Muscle layer of colon (tissue), 2 donors: ENCODE data around the gene HOXA1.

Source experiments
- H3K27ac ChIP-seq: one replicate; pipeline ENCODE4 v1.7.0; 2013; ENCODE audit warnings: low read depth, mild to moderate bottlenecking, low read length, moderate library complexity
- H3K27me3 ChIP-seq, 2 donors: one replicate each; pipeline ENCODE4 v1.7.0; 2013; ENCODE audit warnings: low read length in 2 of 2, mild to moderate bottlenecking in 2 of 2; ENCODE audit not compliant: insufficient read depth in 2 of 2, control insufficient read depth in 1 of 2
- H3K36me3 ChIP-seq: one replicate; pipeline ENCODE4 v1.7.0; 2013; ENCODE audit warnings: mild to moderate bottlenecking, low read length; ENCODE audit not compliant: insufficient read depth
- H3K4me1 ChIP-seq: one replicate; pipeline ENCODE4 v1.7.0; 2013; ENCODE audit warnings: mild to moderate bottlenecking, low read length; ENCODE audit not compliant: insufficient read depth
- H3K4me3 ChIP-seq, 2 donors: one replicate each; pipeline ENCODE4 v1.7.0; 2013; ENCODE audit warnings: low read length in 2 of 2, low read depth in 1 of 2, mild to moderate bottlenecking in 1 of 2, moderate library complexity in 1 of 2
- H3K9ac ChIP-seq: one replicate; pipeline ENCODE4 v1.7.0; 2013; ENCODE audit warnings: low read length
- H3K9me3 ChIP-seq: one replicate; pipeline ENCODE4 v1.7.0; 2013; ENCODE audit warnings: mild to moderate bottlenecking, low read length
- donor health status: abdominal sarcoma.
- donor health status: Adenocarcinoma of cecum.

The HOXA1 gene

DNA sequence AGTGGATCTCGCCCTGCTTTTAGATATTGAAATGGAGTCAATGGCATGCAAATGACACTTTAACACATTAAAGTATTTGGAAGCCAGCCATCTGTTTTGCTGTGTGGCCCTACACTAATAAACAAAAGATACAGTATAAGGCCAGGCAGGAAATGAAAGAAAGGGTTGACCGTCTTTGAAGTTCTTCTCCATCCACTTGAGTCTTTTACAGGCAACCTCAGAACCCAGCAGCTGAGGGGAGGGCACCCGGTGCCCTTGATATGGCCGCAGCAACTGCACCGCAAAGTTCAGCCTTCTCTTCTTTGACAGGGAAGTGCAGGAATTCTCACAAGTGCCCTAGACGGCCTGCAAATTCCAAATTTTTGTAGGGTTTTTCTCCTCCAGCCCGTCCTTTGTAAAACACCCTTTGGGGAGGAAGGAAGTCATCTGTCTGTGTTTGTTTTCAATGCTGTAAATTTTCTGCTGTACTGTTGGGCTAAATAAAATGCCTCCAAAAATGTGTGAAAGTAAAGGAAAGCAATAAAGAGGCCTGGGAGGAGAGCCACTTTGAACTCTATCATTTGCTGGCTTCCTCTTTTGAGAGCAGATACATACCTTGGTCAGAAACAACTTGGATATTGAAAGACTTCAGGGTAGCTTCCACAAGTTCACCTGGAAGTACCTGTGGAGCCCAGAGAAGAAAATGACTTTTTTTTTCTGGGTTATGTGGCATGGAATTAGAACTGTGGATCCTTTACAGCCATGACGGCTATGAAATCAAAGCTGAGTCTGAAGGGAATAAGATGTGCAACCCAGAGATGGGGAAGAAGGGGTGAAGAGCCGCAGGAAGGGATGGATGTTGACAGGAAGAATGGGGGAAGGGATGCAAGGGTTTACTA is 3.6 kb downstream of the HOXA1 start:
- Histone ChIP-seq H3K9me3 (no peaks in the 10 kb centered on the region), H3K4me1 (peaks cover 3% of the 10 kb centered on the region), H3K27ac (no peak overlapping the region), H3K27me3 (peaks cover 8 to 12% of the 10 kb centered on the region in 2 donors), H3K4me3 (no peak overlapping the region), H3K9ac (no peak overlapping the region), H3K36me3 (no peaks in the 10 kb centered on the region)

DNA sequence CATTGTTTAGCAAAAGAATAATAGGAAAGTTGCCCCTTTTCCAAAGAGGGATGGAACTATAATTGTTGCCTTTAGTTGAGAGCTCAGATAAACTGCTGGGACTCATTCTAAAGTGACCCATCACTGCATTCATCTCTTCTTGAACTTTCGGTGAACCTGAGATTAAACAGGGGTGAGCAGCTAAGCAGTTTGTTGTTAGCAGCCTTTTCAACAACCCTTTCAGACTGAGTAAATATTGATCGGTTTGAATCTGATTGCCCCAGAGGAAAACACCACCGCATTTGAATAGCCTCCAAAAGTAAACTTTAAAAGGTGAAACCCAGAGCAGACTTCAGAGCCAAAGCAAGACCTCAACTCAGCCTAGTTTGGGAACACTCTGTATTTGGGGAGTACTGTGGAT is 4.7 kb downstream of the HOXA1 start:
- H3K4me1 ChIP-seq: no peaks in the 10 kb centered on the region
- no peak overlapping the region for H3K9ac ChIP-seq
- no peaks in the 10 kb centered on the region for H3K9me3 ChIP-seq
- H3K4me3 ChIP-seq: no peak overlapping the region
- peaks cover 8 to 12% of the 10 kb centered on the region in 2 donors for H3K27me3 ChIP-seq
- H3K36me3 ChIP-seq: no peaks in the 10 kb centered on the region
- H3K27ac ChIP-seq: no peak overlapping the region

DNA sequence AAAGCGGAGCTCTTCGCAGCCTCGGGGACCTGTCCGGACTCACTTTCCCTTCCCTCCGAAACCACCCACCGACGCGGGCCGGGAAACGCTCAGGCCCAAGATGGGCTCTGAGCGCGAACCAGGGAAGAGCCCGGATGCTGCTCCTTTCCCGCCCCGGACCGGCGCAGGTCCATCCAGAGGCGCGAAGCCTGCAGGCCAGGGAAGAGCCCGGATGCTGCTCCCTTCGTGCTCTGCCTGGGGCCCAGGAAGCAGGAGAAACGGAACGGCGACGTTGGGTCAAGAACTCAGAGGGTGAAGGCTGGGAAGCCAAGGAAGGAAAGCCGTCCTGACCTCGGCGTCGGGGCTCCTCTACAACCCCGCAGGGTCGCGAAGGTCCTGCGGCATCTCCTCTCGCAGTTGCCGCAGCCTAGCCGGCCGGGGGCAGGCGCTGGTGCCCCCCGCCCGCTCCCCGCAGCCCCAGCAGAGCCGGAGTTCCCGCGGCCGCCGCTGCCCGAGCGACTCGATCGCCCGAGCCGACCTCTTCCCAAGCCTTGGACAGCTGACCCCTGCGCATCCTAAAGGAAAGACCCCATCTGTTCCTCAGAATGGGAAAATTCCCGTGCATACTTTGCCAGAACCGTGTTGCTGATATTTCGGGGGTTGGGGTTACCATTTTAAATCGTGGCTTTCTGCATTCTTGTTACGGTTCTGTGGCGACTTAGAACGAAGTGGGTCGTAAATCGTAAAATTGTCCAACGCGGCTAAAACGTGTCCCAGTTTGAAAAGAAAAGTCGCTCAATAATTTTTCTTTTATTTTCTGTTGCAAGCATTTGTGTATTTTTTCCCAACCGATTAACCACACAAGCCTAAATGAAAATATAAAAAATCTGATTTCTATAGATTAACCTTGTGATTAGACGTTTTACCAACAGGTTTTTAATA is 7.5 kb downstream of the HOXA1 start:
- Histone ChIP-seq H3K27me3 (peaks cover 8 to 12% of the 10 kb centered on the region in 2 donors), H3K9me3 (no peaks in the 10 kb centered on the region), H3K36me3 (no peaks in the 10 kb centered on the region), H3K27ac (no peak overlapping the region), H3K4me3 (no peak overlapping the region), H3K4me1 (no peaks in the 10 kb centered on the region), H3K9ac (no peak overlapping the region)

DNA sequence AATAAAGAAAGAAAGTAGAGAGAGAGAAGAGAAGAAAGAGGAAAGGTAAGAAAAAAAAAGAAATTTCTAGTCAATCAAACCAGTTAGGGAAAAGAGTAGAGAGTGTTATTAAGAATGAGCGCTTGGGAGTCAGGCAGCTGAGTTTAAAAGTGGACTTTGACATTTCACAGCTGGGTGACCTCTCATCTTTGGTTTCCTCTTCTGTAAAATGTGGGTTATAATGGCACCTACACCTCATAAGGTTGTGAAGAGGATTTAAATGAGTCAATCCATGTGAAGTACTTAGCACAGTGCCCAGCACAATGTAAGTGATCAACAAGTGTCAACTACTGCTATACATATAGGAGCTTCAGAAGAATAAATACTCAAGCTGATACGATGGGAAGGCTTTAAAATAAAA is 12.2 kb downstream of the HOXA1 start:
- Histone ChIP-seq H3K4me1 (no peaks in the 10 kb centered on the region), H3K9me3 (no peaks in the 10 kb centered on the region), H3K4me3 (no peak overlapping the region), H3K36me3 (no peaks in the 10 kb centered on the region), H3K27ac (no peak overlapping the region), H3K27me3 (peaks cover 4 to 11% of the 10 kb centered on the region in 2 donors), H3K9ac (no peak overlapping the region)

DNA sequence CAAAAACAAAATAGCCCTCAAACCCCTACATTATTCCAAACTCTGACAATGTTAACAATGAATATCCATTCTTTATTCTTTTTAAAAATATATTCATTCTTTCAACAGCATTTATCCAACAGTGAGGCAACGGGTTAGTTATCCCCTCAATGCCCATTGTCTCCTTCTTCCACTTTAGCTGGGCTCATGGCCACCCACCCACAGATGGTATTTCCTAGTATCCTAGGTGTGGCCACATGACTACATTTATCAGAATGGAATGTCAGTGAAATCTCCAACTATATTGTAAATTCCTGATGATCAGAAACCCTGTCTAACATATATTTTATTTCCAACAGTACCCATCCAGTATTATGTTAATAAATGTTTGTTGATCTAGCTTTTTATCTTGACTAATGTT is 13.6 kb downstream of the HOXA1 start:
- Histone ChIP-seq H3K4me3 (no peak overlapping the region), H3K27ac (no peak overlapping the region)

DNA sequence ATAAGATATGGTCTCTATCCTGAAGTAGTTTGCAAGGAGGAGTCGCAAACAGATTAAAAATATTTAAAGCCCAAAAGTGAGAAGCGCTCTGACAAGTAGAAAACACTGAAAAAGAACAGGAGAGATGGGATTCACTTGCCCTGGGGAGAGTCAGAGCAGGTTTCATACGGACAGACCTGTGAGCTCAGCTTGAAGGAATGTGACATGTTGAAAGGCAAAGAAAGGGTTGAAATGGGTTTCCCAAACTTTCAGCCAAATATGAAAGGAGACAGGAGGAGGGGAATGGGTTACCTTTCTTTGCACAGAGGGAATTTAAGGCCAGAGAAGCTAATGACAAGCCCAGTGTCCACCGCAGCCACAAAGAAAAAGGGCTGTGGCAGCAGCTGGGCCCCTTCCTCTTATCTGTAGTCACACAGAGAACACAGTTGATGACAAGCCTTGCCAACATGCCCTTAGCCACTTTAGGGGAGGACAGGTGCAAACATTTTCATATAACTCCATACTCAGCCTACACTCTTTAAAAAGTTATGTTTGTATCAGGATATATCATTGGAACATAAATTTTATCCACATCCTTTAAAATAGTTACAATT is 14.9 kb downstream of the HOXA1 start:
- H3K4me1 ChIP-seq: no peaks in the 10 kb centered on the region
- H3K27ac ChIP-seq: no peak overlapping the region
- H3K4me3 ChIP-seq: no peak overlapping the region
- no peaks in the 10 kb centered on the region for H3K27me3 ChIP-seq
- H3K9me3 ChIP-seq: no peaks in the 10 kb centered on the region
- H3K9ac ChIP-seq: no peak overlapping the region
- H3K36me3 ChIP-seq: no peaks in the 10 kb centered on the region

More for the DNA sequence above, 13.6 kb downstream of the HOXA1 start:
- no peaks in the 10 kb centered on the region for H3K9me3 ChIP-seq
- H3K4me1 ChIP-seq: no peaks in the 10 kb centered on the region
- no peak overlapping the region for H3K9ac ChIP-seq
- H3K27me3 ChIP-seq: no peaks in the 10 kb centered on the region
- no peaks in the 10 kb centered on the region for H3K36me3 ChIP-seq

DNA sequence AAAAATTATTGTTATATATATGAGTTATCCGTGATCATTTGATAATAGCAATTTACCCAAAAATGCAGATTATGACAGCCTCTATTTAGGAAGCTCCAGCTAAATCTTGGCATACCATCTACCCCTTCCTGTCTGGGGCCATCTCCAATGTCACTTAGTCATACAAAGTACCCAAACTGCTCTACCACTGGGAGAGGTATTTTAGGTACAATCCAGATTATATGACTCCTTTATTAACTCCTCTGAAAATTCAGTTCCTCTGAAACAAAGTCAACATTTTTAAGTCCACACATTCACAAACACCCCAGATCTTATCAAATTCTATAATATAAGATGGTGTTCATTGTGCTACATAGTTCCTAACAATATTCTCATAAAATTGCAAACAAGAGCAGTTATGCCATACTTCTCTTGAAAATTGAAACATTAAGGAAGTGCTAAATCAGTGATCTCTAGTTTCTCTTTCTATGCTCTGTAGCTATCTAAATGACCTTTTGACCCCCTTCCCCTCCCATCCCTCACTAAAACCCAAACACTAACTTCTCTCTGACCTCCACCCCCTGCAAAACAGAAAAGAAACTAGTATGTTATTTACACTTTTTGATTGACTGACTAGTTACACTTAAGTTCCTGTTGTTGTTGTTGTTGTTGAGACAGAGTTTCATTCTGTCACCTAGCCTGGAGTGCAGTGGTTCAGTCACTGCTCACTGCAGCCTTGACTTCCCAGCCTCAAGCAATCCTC is 16.4 kb downstream of the HOXA1 start:
- Histone ChIP-seq H3K4me1 (no peaks in the 10 kb centered on the region), H3K27me3 (no peaks in the 10 kb centered on the region), H3K4me3 (no peak overlapping the region), H3K36me3 (no peaks in the 10 kb centered on the region), H3K9me3 (no peaks in the 10 kb centered on the region), H3K9ac (no peak overlapping the region), H3K27ac (no peak overlapping the region)

DNA sequence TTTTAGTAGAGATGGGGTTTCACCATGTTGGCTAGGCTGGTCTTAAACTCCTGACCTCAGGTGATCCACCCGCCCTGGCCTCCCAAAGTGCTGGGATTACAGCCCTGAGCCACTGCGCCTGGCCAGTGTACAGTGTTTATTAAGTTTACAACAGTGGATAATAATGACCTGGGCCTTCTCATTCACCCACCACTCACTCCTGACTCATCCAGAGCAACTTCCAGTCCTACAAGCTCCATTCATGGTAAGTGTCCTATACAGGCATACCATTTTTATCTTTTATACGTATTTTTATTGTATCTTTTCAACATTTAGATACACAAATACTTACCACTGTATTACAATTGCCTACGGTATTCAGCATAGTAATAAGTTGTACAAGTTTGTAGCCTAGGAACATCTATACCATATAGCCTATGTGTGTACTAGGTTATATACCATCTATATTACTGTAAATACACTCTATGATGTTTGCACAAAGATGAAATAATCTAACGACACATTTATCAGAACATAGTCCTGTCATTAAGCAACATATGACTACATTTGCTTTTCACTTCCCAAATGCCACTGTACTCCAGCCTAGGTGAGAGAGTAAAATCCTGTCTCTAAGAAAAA is 17.1 kb downstream of the HOXA1 start:
- Histone ChIP-seq H3K9ac (no peak overlapping the region), H3K36me3 (no peaks in the 10 kb centered on the region), H3K27ac (no peak overlapping the region), H3K9me3 (no peaks in the 10 kb centered on the region), H3K4me1 (no peaks in the 10 kb centered on the region), H3K27me3 (no peaks in the 10 kb centered on the region), H3K4me3 (no peak overlapping the region)

DNA sequence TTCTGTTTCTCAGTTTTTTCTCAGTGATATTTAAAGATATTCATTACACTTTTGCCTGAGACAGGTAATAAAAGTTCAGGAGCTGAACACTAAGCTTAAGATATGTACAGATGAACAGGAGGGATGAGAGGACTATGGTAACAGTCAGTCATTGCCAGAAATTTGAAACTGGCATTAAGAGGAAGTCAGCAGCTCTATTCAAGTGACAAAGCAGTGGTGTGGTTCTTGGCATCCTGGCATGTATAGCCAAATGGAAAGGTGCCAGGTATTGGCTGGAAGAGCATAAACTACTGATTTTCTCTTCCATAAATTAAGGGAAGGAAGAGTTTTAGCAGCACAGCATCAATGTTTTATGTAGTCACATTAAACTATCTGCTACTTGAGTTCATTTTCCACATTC is 22.7 kb downstream of the HOXA1 start:
- Histone ChIP-seq H3K9me3 (no peaks in the 10 kb centered on the region), H3K4me3 (no peak overlapping the region), H3K36me3 (no peaks in the 10 kb centered on the region), H3K27ac (no peak overlapping the region), H3K9ac (no peak overlapping the region), H3K4me1 (no peaks in the 10 kb centered on the region), H3K27me3 (no peaks in the 10 kb centered on the region)

DNA sequence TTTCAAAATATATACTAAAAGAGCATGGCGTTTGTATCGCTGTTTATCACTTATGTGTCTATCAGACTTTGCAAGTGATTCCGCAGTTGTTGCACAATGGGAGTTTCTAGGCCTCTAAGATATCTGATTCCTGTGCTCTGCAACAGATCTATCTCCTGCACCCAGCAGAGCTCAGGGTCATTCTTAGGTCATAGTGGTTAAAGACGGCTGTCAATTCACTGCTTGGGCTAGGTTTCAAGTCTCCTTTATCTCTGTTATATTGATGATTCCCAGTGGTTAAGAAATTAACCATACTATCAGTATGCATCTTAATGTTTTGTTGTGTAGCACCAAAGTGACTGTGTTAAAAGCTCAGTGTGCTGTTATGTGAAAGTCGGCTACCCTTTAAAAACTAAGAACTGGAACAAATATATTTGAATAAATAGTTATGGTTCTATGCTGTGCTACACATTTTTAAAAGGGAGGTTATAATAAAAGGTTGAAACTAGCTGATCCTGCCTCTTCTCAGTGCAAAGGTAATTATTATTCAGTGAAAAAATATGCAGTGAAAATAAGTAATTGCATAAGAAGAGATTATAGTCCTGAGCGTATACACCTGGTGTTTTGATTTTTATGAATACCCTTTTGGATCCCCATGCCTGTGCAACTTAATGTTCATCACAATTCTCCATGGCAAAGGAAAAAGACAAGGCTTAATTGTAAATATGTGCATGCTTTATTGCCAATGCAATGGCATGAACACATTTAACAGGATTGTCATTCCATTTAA is 24.0 kb downstream of the HOXA1 start:
- no peaks in the 10 kb centered on the region for H3K4me1 ChIP-seq
- H3K36me3 ChIP-seq: no peaks in the 10 kb centered on the region
- H3K27me3 ChIP-seq: no peaks in the 10 kb centered on the region
- no peak overlapping the region for H3K9ac ChIP-seq
- no peak overlapping the region for H3K4me3 ChIP-seq
- H3K27ac ChIP-seq: no peak overlapping the region
- H3K9me3 ChIP-seq: no peaks in the 10 kb centered on the region
